Mucosa of gallbladder (tissue), 1 donor: Measurements from ENCODE around the gene LRRC53. TPM values are rescaled to one million over a fixed set of nuclear protein-coding genes. Genes with fewer than 3 reads are reported as not detected.

Source experiments
- DNase-seq: peaks from one replicate; pipeline ENCODE4 v3.0.0-alpha.2; 2020; ENCODE audit warnings: low spot score
- total RNA-seq: library from RNA; stranded (reverse); gene quantifications from one replicate; pipeline ENCODE4 v1.2.1, GENCODE V29; 2021
- donor health status: DM: no; HTN: no; CAD: no.

Gene LRRC53, protein sequence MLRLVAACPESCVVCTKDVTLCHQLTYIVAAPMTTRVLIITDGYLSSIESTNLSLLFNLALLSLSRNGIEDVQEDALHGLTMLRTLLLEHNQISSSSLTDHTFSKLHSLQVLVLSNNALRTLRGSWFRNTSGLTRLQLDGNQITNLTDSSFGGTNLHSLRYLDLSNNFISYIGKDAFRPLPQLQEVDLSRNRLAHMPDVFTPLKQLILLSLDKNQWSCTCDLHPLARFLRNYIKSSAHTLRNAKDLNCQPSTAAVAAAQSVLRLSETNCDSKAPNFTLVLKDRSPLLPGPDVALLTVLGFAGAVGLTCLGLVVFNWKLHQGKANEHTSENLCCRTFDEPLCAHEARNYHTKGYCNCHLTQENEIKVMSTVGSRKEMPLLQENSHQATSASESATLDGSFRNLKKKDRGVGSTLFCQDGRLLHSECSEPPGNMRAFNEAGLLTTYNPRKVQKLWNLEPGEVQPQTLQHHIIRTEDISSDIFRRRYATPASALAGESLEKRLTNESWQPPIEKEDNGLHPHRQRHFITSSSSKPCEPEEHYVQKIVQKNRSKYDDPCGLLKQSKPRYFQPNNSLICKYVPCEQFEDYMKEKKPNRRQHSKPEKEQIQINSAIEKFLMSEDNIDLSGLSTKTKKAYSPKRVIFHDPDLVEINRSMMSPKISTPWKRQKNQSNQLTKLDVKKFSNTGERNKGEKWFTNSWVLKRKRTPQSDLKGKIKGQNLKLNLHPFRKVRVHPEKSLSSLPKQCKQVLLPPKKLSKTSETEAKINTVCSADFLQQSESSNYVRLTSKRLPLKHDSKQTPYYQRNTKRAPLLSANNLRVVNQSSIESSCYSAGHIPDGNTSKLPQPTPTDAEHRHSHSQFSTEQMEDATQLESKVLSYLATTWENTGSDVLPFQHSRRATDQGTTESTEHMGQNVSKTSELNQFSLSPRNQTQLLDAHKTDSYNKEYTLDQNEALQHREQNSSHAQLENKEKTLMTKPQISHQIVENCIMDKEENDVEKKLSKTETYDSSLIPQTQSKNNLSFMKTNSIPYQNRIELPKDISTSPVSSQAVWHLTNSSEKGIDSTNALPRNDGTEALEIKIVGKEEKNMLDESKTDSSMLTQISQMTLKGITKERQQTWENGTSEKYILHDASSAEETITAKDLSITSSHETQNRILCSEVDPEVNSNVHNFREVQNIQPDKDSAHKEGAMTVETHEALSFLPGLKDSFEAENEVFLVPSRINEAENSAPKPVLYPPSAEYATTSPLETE
- total RNA-seq, result not detected

DNA sequence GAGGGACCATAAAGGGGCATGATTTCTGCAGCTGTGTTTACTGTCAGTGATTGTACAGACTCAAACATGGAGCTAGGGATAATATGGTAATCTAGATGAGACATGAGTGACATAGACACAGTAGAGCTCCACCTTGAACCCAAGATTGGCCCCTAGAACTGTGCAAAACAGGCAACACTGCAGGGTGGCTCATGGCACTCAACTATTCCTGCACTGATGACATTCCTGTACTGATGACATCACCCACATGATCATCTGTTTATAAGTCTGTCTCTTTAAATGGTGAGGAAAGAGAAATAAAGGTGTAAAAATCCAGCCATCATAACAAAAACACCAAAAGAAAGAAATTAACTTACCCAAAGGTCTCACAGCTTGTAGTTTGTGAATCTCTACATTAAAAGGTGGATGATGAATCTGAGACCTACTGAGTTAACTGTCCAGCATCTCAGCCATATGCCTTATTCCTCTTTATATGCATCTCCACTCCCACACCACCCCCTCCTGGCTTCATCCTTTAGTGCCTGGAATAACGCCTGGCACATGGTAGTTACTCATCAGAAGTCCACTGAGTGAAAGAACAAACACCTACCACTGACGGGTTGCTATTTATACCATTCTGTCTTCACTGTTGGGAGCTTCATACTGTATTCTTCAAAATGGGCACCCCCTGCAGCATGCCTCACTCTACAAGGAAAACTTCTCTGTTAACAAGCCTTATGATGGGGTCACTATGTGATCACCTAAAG is at the start of gene LRRC53:
Gene LRRC53, minus strand, starts transcription at position 442 of the 746 bp plus-strand sequence. CDS start 29,262 bp downstream, outside the sequence.
- DNase-seq, result no peak

DNA sequence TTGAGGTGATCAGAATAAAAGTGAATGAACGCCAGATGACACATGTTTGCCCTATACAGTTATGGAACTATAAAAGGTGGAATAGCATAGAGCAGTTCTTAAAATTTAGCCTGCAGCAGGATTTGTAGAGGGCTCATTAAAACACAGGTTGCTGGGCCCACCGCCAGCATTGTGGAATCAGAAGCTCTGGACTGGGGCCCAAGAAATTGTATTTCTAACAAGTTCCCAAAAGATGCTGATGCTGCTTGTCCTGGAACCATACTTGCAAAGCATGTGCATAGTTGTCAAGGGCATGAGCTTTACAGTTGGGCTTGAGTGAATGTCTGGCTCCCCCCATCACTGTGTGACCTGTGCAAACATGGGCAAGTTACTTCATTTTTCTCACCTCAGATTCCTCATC is 37.5 kb upstream of the LRRC53 start:
- DNase-seq, result no peak

DNA sequence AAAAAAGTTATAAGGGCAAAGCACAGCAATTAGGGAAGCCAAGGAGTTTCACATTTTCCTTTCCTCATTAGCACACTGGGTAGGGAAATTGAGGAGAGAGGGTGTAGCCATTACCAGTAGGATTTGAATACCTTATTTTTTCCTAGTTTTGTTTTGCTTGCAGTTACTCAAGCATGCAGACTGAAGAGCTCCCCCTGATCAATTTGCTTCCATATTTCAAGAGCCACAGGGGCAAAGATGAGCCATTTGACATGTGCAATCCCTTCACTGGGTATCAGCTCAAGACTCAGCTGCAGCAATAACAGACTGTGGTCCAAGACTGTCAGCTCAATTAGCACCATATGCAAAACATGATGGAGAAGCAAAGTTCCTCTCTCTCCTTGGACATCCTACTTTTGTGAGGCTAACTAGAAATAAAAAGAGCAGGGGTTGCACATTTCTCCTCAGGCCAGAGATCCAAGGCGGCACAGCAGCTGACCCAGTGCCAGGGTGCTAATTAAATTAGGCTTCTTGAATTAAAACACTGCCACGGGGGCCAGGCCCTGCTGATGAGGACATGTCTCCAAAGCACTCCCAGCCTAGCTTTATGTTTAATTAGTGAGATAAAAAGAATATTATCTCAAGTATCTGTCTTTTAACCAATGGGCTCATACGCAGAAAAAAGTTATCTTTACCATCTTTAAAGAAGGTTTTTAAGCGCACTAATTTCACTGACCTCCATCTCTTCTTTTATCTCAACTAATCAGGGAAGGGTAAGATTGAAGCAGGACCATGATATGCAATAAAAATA is 36.7 kb upstream of the LRRC53 start:
- no peak for DNase-seq

DNA sequence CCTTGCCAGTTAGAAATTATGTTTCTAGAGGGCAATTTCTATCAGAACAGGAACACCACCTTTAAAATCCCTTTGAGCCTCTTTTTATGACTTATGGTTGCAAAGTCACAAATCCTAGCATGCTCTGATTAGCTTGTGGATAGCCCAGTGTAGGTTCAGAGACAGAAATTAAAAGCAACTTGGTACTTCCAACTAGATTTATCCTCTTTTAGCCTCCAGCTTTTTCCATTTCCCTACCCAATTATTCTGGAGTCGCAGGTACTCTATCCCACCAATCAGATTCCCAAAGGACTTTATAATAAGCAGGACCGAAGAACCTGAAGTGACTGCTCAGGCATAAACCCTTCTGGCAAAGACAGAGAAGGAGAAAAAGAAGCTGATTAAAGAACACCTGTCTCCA is 33.4 kb upstream of the LRRC53 start:
- no peak for DNase-seq

DNA sequence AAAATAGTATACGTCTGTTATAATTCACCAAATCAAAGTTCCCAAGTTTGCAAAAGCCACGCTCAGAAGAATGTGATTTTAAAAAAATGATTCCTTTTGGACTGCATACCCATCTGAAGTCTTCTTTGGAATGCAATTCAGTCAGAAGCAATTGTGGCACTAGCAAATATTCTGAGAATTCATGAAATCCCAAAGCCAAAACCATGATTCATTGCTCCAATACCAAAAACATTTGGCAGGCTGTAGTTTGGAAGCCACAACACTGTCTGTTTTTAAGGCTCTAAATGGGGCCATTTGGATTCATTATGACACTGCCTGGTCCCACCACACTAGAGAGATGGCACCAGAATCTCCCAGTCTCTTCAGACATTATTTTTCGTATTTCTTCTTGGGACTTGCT is 21.8 kb upstream of the LRRC53 start:
- DNase-seq, result no peak

DNA sequence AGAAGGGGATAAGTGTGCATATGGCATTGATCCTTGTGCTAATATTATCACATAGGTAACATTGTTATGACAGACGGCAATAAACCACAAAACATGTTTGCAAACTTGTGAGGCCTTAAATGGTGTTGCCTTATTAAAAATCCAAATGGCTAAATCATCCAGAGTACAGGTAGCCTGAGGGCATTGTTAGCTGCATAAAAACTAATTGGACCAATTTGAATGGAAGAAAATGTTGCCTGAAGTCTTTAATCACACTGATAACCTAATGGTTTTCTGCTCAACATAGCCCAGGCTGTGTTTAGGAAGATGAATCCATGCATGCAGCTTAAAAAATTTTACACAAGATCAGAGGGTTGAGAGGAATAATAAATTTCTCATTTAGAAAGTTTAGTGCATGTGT is 19.4 kb upstream of the LRRC53 start:
- no peak for DNase-seq

DNA sequence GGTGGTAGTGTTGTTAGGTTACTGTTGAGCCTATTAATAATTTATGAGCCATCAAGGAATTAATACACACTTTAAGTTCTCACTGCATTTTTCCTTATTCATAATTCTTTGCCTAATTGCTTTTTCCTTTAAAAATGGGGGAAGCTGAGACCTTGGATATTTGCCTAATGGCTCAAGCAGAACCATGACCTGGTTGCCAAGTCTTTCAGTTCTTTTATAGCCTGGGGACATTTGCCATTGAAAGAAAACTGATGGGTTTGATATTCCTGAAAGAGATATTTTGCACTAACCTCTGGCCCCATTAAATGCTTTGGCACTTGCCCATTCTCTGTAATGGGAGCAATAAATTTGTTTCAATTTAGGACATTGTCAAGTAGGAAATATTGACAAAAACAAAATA is 18.5 kb upstream of the LRRC53 start:
- DNase-seq, result no peak

DNA sequence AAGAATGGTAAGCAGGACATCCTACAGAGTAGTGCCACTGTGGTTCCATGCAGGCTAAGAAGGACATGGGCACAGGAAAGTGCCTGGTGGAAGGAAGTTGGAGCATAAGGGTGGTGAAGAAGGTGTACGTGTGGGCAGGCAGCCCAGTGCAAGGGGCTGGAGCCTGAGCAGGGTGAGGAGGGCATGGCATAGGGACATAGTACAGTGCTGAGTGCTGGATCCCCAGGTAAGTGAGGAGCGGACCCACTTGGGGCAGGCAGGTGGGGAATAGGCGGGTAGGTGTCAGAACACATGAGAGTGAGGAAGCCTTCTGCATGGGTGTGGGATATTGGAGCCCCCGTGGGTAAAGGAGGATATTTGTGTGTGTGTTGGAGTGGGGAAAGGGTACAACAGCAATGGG is 15.7 kb upstream of the LRRC53 start:
- DNase-seq, result no peak

DNA sequence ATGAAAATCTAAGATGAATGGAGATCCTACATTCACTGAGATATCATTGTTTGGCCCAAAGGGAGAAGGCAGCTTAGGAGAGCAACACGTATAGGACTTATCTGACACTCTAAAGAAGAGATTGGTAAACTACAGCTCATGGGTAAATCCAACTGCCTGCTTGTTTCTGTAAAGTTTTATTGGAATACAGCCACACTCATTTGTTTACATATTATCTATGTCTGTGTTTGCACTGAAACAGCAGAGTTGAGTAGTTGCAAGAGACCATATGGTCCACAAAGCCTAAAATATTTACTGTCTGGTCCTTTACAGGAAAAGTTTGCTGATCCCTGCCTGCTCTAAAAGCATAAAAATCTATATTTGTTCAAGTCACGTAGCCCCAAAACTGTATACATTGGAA is 14.3 kb upstream of the LRRC53 start:
- no peak for DNase-seq

DNA sequence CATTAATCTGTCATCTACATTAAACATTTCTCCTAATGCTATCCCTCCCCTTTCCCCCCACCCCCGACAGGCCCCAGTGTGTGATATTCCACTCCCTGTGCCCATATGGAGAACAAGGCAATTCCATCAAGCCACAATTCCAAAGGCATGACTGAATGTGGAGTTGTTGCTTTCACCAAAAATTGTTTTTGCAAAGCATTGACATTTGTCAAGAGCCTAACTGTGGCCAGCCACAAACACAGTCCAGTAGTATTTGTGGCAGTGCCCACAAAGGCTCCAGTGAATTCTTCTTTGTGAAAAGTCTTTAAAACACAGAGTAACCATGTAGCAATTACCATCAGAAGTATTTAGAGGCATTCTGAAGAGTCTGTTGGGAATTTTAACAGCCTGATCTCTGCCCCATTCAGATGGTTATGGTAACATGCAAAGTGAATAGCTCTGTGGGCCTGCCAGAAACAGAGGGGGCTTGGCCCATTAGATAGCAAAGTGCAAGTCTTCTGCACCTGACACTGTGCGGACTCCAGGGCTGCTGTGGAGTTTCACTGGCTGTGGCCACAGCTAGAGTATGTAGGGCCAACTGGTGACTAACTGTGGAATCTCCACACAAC is 11.6 kb upstream of the LRRC53 start:
- DNase-seq, result no peak

DNA sequence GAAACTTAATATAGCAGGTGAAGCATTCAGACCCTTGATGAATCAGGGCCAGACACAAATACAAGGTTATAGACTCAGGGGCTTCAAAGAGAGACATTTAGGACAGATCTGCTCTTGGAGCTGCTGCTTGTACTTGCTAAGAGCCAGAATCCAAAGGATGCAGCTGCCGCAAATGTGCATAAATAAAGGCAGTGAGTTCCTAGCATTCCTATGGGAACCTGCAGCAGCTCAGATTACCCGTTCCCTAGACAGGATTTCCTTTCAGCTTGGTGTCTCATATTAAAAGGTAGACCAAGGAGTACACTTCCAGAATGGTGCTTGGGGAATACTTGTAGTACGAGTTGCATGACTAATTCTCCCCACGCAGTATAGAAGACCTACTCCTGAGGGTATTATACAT is 9.7 kb upstream of the LRRC53 start:
- no peak for DNase-seq

DNA sequence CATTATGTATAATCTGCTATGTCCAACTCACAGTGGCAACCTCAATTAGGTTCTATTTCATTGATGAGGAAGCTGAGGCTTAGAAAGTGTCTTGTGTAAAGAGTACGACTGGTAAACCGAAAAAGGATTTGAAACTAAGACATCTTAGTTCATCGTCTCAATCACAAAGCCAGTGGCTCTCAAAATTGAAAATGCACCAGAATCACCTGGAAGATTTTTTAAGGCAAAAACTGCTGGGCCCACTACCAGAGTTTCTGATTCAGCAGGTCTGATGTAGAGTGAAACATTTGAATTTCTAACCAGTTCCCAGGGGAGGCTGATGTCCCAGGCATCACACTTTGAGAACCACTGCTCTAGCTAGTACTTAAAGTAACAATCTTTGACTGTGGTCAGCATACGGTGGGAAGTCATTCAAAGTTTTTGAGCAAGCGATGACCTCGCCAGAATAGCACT is 5.2 kb upstream of the LRRC53 start:
- DNase-seq, result no peak

DNA sequence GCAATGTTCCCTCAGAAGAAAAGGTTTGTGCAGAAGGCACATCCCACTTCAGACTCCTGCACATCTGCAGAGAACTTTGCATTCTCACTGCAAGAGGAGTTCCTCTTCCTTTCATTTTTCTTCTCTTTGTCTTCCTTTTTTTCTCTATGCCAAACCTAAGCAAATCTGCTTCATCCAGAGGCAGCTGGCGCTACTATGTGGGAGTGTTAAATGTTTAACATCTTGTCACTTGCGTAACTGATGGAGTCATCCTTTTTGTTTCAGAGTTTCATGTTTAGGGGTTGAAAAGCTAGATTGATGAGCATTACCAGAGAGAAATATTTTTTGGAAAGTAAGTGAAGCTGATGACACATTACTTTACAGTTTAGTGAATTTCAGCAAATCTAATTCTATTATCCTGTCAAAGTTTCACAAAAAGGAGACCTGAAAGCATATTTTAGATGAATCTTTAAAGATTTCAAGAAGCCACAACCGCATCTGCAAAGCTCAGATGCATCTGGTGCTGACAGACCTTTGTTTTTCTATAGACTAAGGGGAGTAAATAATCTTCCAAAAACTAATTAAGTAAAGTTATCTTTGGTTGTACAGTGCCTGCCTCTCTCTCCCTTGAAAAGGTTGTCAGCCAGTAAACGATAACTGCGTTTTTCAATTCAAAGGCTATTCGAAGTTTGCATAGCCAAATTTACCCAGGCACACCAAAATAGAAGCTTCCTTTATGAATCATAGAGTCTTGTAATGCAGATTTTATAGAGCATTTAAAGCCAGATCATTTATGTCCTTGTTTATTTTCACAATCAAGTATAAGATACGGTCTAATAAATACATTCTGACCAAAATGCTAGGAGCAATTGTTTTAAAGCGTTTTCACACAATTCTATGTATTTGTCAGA is 1.2 kb upstream of the LRRC53 start:
- DNase-seq, result no peak

DNA sequence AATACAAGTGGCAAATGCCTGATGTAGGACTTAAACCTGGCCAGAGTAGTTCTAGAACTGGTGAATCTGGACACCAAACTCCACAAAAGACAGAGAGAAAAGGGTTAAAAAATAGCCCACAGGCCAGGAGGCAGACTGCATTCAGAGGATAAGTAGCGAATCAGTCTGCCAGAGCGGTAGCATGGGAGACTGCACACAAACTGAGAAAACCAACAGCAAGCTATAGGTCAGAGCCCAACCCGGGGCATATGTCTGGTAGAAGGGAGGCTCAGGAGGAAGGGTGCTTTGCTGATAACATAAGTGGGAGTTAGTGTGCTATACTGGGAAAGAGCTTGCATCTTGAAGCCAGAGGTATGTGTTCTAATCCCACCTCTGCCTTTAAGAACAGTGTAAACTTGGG is 4.0 kb downstream of the LRRC53 start:
- no peak for DNase-seq

DNA sequence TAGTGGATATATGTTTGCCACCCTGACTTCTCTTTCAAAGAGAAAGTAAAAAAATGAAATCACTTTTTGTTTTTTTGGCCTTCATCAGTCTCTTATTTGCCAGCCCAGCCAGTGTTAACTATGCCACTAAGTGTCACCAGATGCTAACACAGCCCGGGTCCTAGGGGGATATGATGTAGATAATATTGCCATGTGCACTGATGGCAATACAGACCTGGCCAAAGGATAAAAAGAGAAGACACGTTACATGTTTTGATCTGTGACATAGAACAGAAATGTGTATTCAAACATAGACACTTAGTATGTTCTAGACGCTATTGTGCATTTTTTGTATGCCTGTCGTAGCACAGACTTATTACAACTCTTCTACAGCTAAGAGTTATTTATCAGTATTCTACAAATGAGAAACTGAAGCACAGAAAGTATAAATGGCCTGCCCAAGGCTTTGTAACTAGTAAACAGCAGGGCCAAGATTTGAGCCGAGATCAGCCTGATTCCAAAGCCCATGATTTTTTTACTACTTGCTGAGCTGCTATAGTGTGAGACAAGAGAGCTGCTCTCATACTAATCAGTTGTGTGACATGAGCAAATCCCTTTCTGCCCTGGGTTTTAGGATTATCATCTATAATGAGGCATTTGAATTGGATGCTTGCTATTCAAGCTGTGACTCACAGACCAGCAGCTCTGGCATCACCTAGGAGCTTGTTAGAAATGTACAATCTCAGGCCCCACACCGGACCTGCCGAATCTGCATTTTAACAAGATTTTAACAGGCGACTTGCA is 6.3 kb downstream of the LRRC53 start:
- no peak for DNase-seq

DNA sequence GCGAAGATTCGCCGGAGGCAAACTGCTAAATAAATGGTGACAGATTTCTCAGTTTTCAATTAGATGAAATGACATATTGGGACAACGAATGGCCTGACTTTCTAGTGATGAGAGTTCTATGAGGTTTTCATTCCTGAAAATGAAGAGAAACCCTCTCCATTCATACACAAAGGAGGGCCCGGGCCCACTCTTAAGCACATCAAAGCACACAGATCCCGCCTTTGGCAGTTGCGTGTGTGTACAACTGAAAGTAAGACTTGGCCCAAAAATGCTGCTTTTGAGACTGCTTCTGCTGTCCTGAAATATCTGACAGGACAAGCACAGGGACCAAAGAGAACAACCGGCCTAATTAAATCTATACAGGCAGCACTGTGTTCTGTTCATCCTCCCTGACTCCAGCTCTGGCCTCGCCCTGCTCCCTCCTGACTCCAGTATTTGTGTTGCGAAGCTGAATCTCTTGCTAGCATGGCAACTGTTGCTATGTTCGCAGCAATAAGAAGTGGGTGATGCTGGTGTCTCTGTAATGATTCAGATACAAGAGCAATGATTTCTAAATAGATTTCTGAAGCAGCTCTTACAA is 7.4 kb downstream of the LRRC53 start:
- no peak for DNase-seq

DNA sequence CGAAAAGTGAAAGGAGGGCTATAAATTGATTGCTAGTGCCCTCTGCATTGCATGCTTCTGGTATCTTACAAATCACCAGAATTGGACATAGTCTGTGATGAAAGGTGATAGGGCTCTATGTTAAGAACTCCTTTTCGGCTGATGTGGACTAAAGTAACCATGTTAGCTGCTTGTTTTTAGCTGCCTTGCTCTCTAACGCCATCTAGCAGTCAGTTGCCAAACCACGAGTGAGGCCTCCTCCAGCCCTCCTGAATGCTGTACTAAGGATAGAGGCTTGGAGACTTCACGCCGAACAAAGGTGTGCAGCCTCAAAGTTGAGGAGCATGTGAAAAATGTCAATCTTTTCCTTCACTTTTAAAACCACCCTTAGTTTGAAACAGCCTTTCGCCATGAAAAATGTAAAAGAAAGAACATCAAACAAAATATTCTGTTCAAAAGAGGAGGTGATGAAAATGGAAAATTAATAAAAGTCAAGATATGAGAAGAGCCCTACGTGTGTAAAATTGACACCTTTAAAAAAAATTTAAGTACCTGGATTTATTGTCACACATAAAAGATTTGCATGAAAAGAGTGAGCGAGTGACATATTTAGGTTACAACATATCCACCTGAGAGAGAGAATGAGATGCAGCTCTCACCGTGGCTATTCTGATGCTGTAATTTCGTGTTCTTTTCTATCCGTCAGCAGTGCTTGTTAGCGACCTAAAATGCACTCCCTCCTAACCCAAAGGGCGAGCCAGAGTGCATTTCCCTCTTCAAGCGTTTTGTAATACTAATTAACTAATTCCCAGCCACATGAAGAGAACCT is 8.1 kb downstream of the LRRC53 start:
- DNase-seq, result peak; percentile 18
